A549 (cell line): ENCODE data around the gene ZNF831.

ENCODE experiments used
- CBX2 ChIP-seq: fragments of 200-600 bp; sonication (generic); IDR thresholded peaks from 2 replicates; pipeline ENCODE4 v1.6.1; 2016; ENCODE audit warnings: low read depth, mild to moderate bottlenecking, borderline replicate concordance
- CTCF ChIP-seq: fragments of >200 bp; sonication (Bioruptor Twin); formaldehyde crosslinking; IDR thresholded peaks from 3 replicates; pipeline ENCODE4 v1.5.1; 2016
- HEYL ChIP-seq: fragments of 250-450 bp; sonication (Bioruptor Pico); IDR thresholded peaks from 2 replicates; pipeline ENCODE4 v1.8.0; 2021; ENCODE audit warnings: mild to moderate bottlenecking, moderate library complexity
- JUN ChIP-seq, 2 experiments: fragments of >200 bp; sonication (Bioruptor Twin); formaldehyde crosslinking; IDR thresholded peaks; 2 replicates in 1 of 2; 3 replicates in 1 of 2; pipeline ENCODE4 v1.6.1; 2016 to 2017
- MAFK ChIP-seq: fragments of 450-650 bp; IDR thresholded peaks from 2 replicates; pipeline ENCODE4 v1.6.1; 2014; ENCODE audit not compliant: partially characterized antibody
- MAX ChIP-seq: IDR thresholded peaks from 2 replicates; pipeline ENCODE4 v1.6.1; 2012
- MAZ ChIP-seq: fragments of 150-350 bp; IDR thresholded peaks from 2 replicates; pipeline ENCODE4 v1.6.1; 2014; ENCODE audit warnings: antibody characterized with exemption, low read depth, low read length, borderline replicate concordance
- POLR2A ChIP-seq: IDR thresholded peaks from 2 replicates; pipeline ENCODE4 v1.6.1; 2012; ENCODE audit warnings: mild to moderate bottlenecking, low read length
- POLR2AphosphoS2 ChIP-seq: conservative IDR thresholded peaks from 2 replicates; pipeline ENCODE4 v1.6.1; 2012; ENCODE audit warnings: low read length, improper control_type of control experiment, inconsistent platforms
- TP53 ChIP-seq: fragments of 250-450 bp; sonication (Bioruptor Pico); IDR thresholded peaks from 2 replicates; pipeline ENCODE4 v1.5.0; 2021; ENCODE audit warnings: mild to moderate bottlenecking, moderate library complexity
- TF ChIP-seq, protein P1 (sequence below): fragments of 200-600 bp; sonication (generic); IDR thresholded peaks from 2 replicates; pipeline ENCODE4 v1.6.1; 2016; ENCODE audit warnings: antibody characterized with exemption, mild to moderate bottlenecking, moderate library complexity

- TF ChIP-seq JUN (IDR thresholded peaks at IDR 0.05) = no peak
- TF ChIP-seq POLR2A = no peak
- no peak for TF ChIP-seq TP53 (CRISPR knock-in tag)
- TF ChIP-seq CBX2 = no peak
- TF ChIP-seq, protein P1, sequence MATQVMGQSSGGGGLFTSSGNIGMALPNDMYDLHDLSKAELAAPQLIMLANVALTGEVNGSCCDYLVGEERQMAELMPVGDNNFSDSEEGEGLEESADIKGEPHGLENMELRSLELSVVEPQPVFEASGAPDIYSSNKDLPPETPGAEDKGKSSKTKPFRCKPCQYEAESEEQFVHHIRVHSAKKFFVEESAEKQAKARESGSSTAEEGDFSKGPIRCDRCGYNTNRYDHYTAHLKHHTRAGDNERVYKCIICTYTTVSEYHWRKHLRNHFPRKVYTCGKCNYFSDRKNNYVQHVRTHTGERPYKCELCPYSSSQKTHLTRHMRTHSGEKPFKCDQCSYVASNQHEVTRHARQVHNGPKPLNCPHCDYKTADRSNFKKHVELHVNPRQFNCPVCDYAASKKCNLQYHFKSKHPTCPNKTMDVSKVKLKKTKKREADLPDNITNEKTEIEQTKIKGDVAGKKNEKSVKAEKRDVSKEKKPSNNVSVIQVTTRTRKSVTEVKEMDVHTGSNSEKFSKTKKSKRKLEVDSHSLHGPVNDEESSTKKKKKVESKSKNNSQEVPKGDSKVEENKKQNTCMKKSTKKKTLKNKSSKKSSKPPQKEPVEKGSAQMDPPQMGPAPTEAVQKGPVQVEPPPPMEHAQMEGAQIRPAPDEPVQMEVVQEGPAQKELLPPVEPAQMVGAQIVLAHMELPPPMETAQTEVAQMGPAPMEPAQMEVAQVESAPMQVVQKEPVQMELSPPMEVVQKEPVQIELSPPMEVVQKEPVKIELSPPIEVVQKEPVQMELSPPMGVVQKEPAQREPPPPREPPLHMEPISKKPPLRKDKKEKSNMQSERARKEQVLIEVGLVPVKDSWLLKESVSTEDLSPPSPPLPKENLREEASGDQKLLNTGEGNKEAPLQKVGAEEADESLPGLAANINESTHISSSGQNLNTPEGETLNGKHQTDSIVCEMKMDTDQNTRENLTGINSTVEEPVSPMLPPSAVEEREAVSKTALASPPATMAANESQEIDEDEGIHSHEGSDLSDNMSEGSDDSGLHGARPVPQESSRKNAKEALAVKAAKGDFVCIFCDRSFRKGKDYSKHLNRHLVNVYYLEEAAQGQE = no peak
- TF ChIP-seq MAZ = no peak
- no peak for TF ChIP-seq MAX
- no peak for TF ChIP-seq POLR2AphosphoS2
- no peak for TF ChIP-seq MAFK
- TF ChIP-seq CTCF = no peak
- TF ChIP-seq HEYL (CRISPR knock-in tag) = no peak
These were observed 76.4 kb downstream of the ZNF831 start for GRCh38 chr20:59240006-59240405.
